ENCODE measurements around the gene ZG16B.

Gene ZG16B

DNA sequence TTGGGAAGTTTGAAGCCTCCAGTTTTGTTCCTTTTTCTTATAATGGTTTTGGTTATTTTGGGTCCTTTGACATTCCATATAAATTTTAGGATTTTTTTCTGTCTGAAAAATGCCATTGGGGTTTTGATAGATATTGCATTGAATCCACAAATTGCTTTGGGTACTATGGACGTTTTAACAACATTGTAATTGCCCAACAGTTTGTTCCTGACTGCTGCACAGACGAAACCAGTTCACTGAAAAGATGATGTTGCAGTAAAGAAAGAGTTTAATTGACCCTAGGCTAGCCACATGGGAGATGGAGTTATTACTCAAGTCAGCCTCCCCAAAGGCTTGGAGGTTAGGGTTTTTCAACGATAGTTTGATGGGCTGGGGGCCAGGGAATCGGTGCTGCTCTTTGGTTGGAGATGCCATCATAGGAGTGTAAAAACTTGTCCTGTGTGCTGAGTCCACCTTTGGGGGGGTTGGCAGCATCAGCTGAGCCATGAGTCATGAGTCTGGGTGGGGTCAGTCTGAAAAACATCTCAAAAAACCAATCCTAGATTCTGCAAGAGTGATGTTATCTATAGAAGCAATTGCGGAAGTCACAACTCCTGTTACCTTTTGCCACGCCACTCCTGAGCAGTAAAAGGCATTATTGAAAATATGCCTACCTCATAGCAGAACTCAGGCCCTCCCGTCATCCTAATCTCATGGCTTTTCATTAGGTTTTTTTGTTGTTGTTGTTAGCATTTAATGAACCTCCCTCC is 34.5 kb upstream of the ZG16B start:
- DNase-seq (ENCODE audit: low spot score), result no peak
- TF ChIP-seq CTCF (IDR thresholded peaks at IDR 0.05; ENCODE audit: extremely low read depth, missing control alignments), result no peak

GRCh38 chr16:2798723-2799204 is 31.3 kb upstream of the ZG16B start:
- DNase-seq (ENCODE audit: low spot score), result no peak
- no peak for TF ChIP-seq CTCF (IDR thresholded peaks at IDR 0.05; ENCODE audit: extremely low read depth, missing control alignments)

GRCh38 chr16:2799205-2799858 is 30.8 kb upstream of the ZG16B start:
- DNase-seq (ENCODE audit: low spot score), result no peak
- no peak for TF ChIP-seq CTCF (IDR thresholded peaks at IDR 0.05; ENCODE audit: extremely low read depth, missing control alignments)

- no peak for DNase-seq (ENCODE audit: low spot score)
- no peak for TF ChIP-seq CTCF (IDR thresholded peaks at IDR 0.05; ENCODE audit: extremely low read depth, missing control alignments)
Measured at GRCh38 chr16:2799859-2800226, 30.3 kb upstream of the ZG16B start.

GRCh38 chr16:2803545-2804195 is 26.4 kb upstream of the ZG16B start:
- no peak for TF ChIP-seq CTCF (IDR thresholded peaks at IDR 0.05; ENCODE audit: extremely low read depth, missing control alignments)

GRCh38 chr16:2804728-2805127 is 25.4 kb upstream of the ZG16B start:
- DNase-seq (ENCODE audit: low spot score), result no peak
- TF ChIP-seq CTCF (IDR thresholded peaks at IDR 0.05; ENCODE audit: extremely low read depth, missing control alignments), result no peak

More at GRCh38 chr16:2803545-2804195, 26.4 kb upstream of the ZG16B start:
- no peak for DNase-seq (ENCODE audit: low spot score)

DNA sequence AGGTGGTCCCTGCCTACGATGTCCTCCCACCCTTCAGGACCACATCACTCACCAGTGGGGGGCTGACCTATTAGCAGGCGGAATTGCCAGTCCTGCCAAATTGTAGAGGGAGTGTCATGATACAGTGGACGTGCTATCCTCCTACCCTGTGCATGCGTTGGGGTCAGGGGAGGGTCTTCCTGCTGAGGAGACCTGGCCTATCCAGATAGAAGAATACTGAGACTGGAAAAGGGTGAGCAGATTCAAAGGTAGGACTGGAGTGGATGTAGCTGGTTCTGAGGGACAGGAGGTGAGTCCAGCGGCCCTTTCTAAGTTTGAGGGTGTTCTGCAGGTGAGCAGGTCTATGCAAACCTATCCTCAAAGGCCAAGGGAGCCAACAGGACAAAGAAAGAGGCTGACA is 23.8 kb upstream of the ZG16B start:
- no peak for TF ChIP-seq CTCF (IDR thresholded peaks at IDR 0.05; ENCODE audit: extremely low read depth, missing control alignments)
- DNase-seq (ENCODE audit: low spot score), result no peak

Measured in GM20000 (cell line).